GM12878 (cell line): ENCODE data around the gene HOXA1. TPM values are rescaled to one million over a fixed set of nuclear protein-coding genes. Genes with fewer than 3 reads are reported as not detected.

Experiments
- ATAC-seq: fragments of 200-7000 bp; cut with Tn5 transposase; 3 replicates; pipeline ENCODE4 v1.9.1; 2020; ENCODE audit warnings: mild to moderate bottlenecking, moderate library complexity
- BruUV-seq: library from RNA; stranded (reverse); fragments of 400-500 nt; replicated peaks from 2 replicates; lab custom pipeline; 2021; lab: Mats Ljungman, UMichigan
- CTCF ChIA-PET: fragments of 300-600 bp; sonication (Branson Sonifier 250); formaldehyde crosslinking; extraction: SDS; loops from one replicate; lab custom pipeline; 2021; ENCODE audit warnings: inconsistent platforms; lab: Yijun Ruan, JAX
- POLR2A ChIA-PET: fragments of 350-600 bp; formaldehyde crosslinking; extraction: SDS; loops from one replicate; lab custom pipeline; 2021; ENCODE audit warnings: inconsistent platforms; lab: Charles Lee
- RAD21 ChIA-PET: fragments of 300-600 bp; sonication (Branson Sonifier 250); formaldehyde crosslinking; loops from one replicate; lab custom pipeline; 2023; ENCODE audit warnings: antibody characterized with exemption; ENCODE audit not compliant: unreplicated experiment; lab: Charles Lee
- SMC1A ChIA-PET: fragments of 300-600 bp; sonication (Branson Sonifier 250); formaldehyde crosslinking; loops from one replicate; lab custom pipeline; 2023; ENCODE audit not compliant: unreplicated experiment, uncharacterized antibody; lab: Charles Lee
- DNase-seq: peaks from one replicate; pipeline ENCODE4 v3.0.0-alpha.2; 2011; ENCODE audit warnings: low read depth, low spot score
- FAIRE-seq: peaks from 3 replicates; lab custom pipeline; 2011; peaks lifted over from hg19 to GRCh38; lab: Jason Lieb, UNC
- H2AFZ ChIP-seq: 2 replicates; pipeline ENCODE4 v1.6.0; 2011; ENCODE audit warnings: low read depth, low read length, control low read depth; ENCODE audit not compliant: control insufficient read depth
- H3K27ac ChIP-seq: 2 replicates; pipeline ENCODE4 v1.5.1; 2011; ENCODE audit warnings: control low read depth; ENCODE audit not compliant: control insufficient read depth, insufficient read depth
- H3K27me3 ChIP-seq, 2 experiments: replicated peaks in 1 of 2; 2 replicates each; pipeline versions ENCODE4 v1.6.0 to v1.6.1; 2011; ENCODE audit warnings: low read length in 1 of 2; ENCODE audit not compliant: control insufficient read depth in 2 of 2, insufficient read depth in 2 of 2
- H3K36me3 ChIP-seq, 2 experiments: 2 replicates each; pipeline ENCODE4 v1.5.1; 2011; ENCODE audit warnings: low read length in 1 of 2; ENCODE audit not compliant: control insufficient read depth in 2 of 2, insufficient read depth in 2 of 2
- H3K4me1 ChIP-seq: 2 replicates; pipeline ENCODE4 v1.6.1; 2011; ENCODE audit warnings: mild to moderate bottlenecking, low read length, moderate library complexity, mixed read lengths; ENCODE audit not compliant: control insufficient read depth, insufficient read depth
- H3K4me2 ChIP-seq: 2 replicates; pipeline ENCODE4 v1.6.0; 2011; ENCODE audit warnings: control low read depth; ENCODE audit not compliant: control insufficient read depth, insufficient read depth
- H3K4me3 ChIP-seq: fragments of 200-600 bp; sonication (generic); 2 replicates; pipeline ENCODE4 v1.5.1; 2016
- H3K79me2 ChIP-seq: 2 replicates; pipeline ENCODE4 v1.6.0; 2011; ENCODE audit warnings: low read length; ENCODE audit not compliant: control insufficient read depth, insufficient read depth
- H3K9ac ChIP-seq: 2 replicates; pipeline ENCODE4 v1.8.0; 2011; ENCODE audit warnings: low read length, control low read depth, mixed read lengths; ENCODE audit not compliant: control insufficient read depth, insufficient read depth
- H3K9me3 ChIP-seq: replicated peaks from 3 replicates; pipeline ENCODE4 v1.5.1; 2011; ENCODE audit warnings: mild to moderate bottlenecking, low read length; ENCODE audit not compliant: control insufficient read depth, insufficient read depth
- H4K20me1 ChIP-seq: 2 replicates; pipeline ENCODE4 v1.6.0; 2011; ENCODE audit not compliant: control insufficient read depth, insufficient read depth
- BMI1 ChIP-seq: fragments of 450-650 bp; IDR thresholded peaks from 2 replicates; pipeline ENCODE4 v1.6.1; 2016; ENCODE audit warnings: mild to moderate bottlenecking, moderate library complexity, borderline replicate concordance
- BRCA1 ChIP-seq: IDR thresholded peaks from 2 replicates; pipeline ENCODE4 v1.6.1; 2011; ENCODE audit warnings: low read depth, low read length, improper control_type of control experiment
- CBX5 ChIP-seq: sonication (generic); IDR thresholded peaks from 2 replicates; pipeline ENCODE4 v1.6.1; 2016; ENCODE audit warnings: low read depth, moderate library complexity, mild to moderate bottlenecking, inconsistent platforms
- E2F4 ChIP-seq: IDR thresholded peaks from 2 replicates; pipeline ENCODE4 v1.6.1; 2012; ENCODE audit warnings: low read depth, low read length, improper control_type of control experiment
- EED ChIP-seq: sonication (generic); IDR thresholded peaks from 2 replicates; pipeline ENCODE4 v1.6.1; 2016; ENCODE audit warnings: antibody characterized with exemption, low read depth
- FOXM1 ChIP-seq: IDR thresholded peaks from 2 replicates; pipeline ENCODE4 v1.6.1; 2012; ENCODE audit warnings: low read depth, mild to moderate bottlenecking, inconsistent platforms, low read length, moderate library complexity
- IKZF1 ChIP-seq: fragments of 450-650 bp; conservative IDR thresholded peaks from 2 replicates; pipeline ENCODE4 v1.6.1; 2017; ENCODE audit warnings: antibody characterized with exemption, mild to moderate bottlenecking
- LARP7 ChIP-seq: fragments of 450-650 bp; IDR thresholded peaks from 2 replicates; pipeline ENCODE4 v1.6.1; 2017; ENCODE audit warnings: mild to moderate bottlenecking
- NFXL1 ChIP-seq: fragments of 450-650 bp; IDR thresholded peaks from 2 replicates; pipeline ENCODE4 v1.6.1; 2017; ENCODE audit warnings: antibody characterized with exemption, mild to moderate bottlenecking, borderline replicate concordance
- NKRF ChIP-seq: fragments of 450-650 bp; conservative IDR thresholded peaks from 2 replicates; pipeline ENCODE4 v1.6.1; 2017; ENCODE audit warnings: mild to moderate bottlenecking, moderate library complexity
- POLR2AphosphoS2 ChIP-seq: IDR thresholded peaks from 2 replicates; pipeline ENCODE4 v1.6.1; 2011; ENCODE audit warnings: low read depth, mild to moderate bottlenecking, low read length, improper control_type of control experiment, moderate library complexity
- SIN3A ChIP-seq: IDR thresholded peaks from 2 replicates; pipeline ENCODE4 v1.6.1; 2012; ENCODE audit warnings: low read depth, low read length, improper control_type of control experiment
- SMARCA5 ChIP-seq: fragments of 450-650 bp; IDR thresholded peaks from 2 replicates; pipeline ENCODE4 v1.6.1; 2017; ENCODE audit warnings: mild to moderate bottlenecking
- SUZ12 ChIP-seq: fragments of 200-600 bp; sonication (generic); IDR thresholded peaks from one replicate; pipeline ENCODE4 v1.6.1; 2018; ENCODE audit warnings: antibody characterized with exemption, mild to moderate bottlenecking; ENCODE audit not compliant: unreplicated experiment
- TCF12 ChIP-seq: IDR thresholded peaks from 2 replicates; pipeline ENCODE4 v1.6.1; 2011; ENCODE audit warnings: low read depth, mild to moderate bottlenecking, low read length
- WGBS: methylation state at CpG from one replicate; pipeline ENCODE4 v1.1.6; 2016; ENCODE audit warnings: low lambda C conversion rate; ENCODE audit not compliant: insufficient replicate concordance, insufficient coverage; ENCODE audit errors: missing lambda C conversion rate; 5-methylcytosine and 5-hydroxymethylcytosine counted together
- in situ Hi-C: fragments of 300-500 bp; cut with MboI; formaldehyde crosslinking; loops from 9 replicates; pipeline ENCODE4 v1.14.3; 2018; ENCODE audit warnings: mixed read lengths
- intact Hi-C: fragments of 100-400 bp; cut with micrococcal nuclease; formaldehyde crosslinking; loops from one replicate; pipeline ENCODE4 v1.14.2; 2022; ENCODE audit not compliant: unreplicated experiment
- polyA plus RNA-seq, 11 experiments: library from polyadenylated mRNA; depleted of rRNA in 4 of 11; unstranded in 6 of 11; stranded (reverse) in 5 of 11; fragments of >200 nt; fragmentation: Nextera tagmentation in 4 of 11; fragmentation: Illumina TruSeq in 1 of 11; extraction: Ambion mirVana in 4 of 11; extraction: Trizol in 1 of 11; gene quantifications; 1 replicate in 1 of 11; 2 replicates in 10 of 11; pipeline versions ENCODE4 v1.2.1 to v1.2.3, GENCODE V29; 2011 to 2016; ENCODE audit warnings: inconsistent platforms in 2 of 11, missing spikeins in 2 of 11, low read depth in 1 of 11
- total RNA-seq, 4 experiments: library from RNA; depleted of rRNA in 3 of 4; stranded (reverse); fragments of >200 nt in 3 of 4; fragmentation: Illumina TruSeq in 1 of 4; extraction: Trizol in 1 of 4; gene quantifications; 2 replicates each; pipeline versions ENCODE4 v1.2.1 to v1.2.3, GENCODE V29; 2013 to 2021
- TF ChIP-seq, protein P1 (sequence below): IDR thresholded peaks from 2 replicates; pipeline ENCODE4 v1.6.1; 2011; ENCODE audit warnings: mild to moderate bottlenecking, low read depth, low read length, moderate library complexity; ENCODE audit not compliant: insufficient replicate concordance

HOXA1 gene
- total and polyA plus RNA-seq, 10 of the 15 experiments (the other 5 are each of a cell fraction or from before 2014, with no cell fraction given): 0.06 to 1.7 (median 0.18) TPM; not detected in 3

DNA sequence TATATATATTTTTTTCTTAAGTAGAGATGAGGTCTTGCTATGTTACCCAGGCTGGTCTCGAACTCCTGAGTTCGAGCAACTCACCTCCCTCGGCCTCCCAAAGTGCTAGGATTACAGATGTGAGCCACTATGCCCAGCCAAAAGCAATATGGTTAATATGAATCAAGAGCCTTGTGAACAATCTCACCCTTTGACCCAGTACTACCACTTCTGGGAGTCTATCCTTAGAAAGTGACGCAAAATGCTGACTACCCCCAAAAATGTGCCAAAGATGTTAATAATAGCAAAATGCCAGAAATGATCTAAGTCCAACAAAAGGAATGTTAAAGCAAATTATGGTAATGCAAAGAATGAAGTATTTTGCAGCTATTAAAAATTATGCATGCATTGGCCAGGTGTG lies 44.3 kb downstream of the HOXA1 start:
- no peaks in the 10 kb centered on the region for H3K79me2 ChIP-seq
- H2AFZ ChIP-seq: no peak overlapping the region
- no peak overlapping the region for H3K9ac ChIP-seq
- in situ Hi-C loops: no loop called here
- H3K4me2 ChIP-seq: no peak overlapping the region
- intact Hi-C loops: no loop called here
- ChIA-PET POLR2A (no interaction called here), RAD21 (no interaction called here), SMC1A (interaction anchor here (1.0 kb wide), 2 partner anchors 9 to 13 kb away, joined by 3 read pairs; no protein-coding TSS in a partner anchor), CTCF (no interaction called here)
- H3K27me3 ChIP-seq: no peaks in the 10 kb centered on the region
- H4K20me1 ChIP-seq: no peaks in the 10 kb centered on the region
- DNase-seq: no peak
- no peak overlapping the region for H3K4me3 ChIP-seq
- no TSS peak for BruUV-seq
- no peak overlapping the region for H3K27ac ChIP-seq
- TF ChIP-seq IKZF1 (no peak), NKRF (no peak), LARP7 (no peak), BMI1 (no peak), E2F4 (no peak), POLR2AphosphoS2 (no peak), SIN3A (no peak), TCF12 (no peak), EED (no peak), SUZ12 (no peak), BRCA1 (no peak), NFXL1 (no peak), FOXM1 (no peak), CBX5 (no peak), SMARCA5 (no peak)
- TF ChIP-seq, protein P1, sequence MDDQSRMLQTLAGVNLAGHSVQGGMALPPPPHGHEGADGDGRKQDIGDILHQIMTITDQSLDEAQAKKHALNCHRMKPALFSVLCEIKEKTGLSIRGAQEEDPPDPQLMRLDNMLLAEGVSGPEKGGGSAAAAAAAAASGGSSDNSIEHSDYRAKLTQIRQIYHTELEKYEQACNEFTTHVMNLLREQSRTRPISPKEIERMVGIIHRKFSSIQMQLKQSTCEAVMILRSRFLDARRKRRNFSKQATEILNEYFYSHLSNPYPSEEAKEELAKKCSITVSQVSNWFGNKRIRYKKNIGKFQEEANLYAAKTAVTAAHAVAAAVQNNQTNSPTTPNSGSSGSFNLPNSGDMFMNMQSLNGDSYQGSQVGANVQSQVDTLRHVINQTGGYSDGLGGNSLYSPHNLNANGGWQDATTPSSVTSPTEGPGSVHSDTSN: no peak
- 26% methylated on average over 4 of the region's 4 CpGs for WGBS
- no peak for ATAC-seq
- H3K36me3 ChIP-seq: no peaks in the 10 kb centered on the region
- H3K4me1 ChIP-seq: no peaks in the 10 kb centered on the region
- no peaks in the 10 kb centered on the region for H3K9me3 ChIP-seq
- no peak for FAIRE-seq
